Measurements from ENCODE around the gene SH3D21. TPM values are rescaled to one million over a fixed set of nuclear protein-coding genes. Genes with fewer than 3 reads are reported as not detected.
A peak's percentile ranks its signal among the peaks of the same experiment; 100 is the strongest.

The SH3D21 gene
- total and polyA plus RNA-seq, 10 of the 15 experiments (the other 5 are each of a cell fraction or from before 2014, with no cell fraction given), result 0.06 to 5.9 (median 2.4) TPM

- peak; percentile 45 for TF ChIP-seq BCL3 (IDR thresholded peaks at IDR 0.05; ENCODE audit: borderline replicate concordance, insufficient read depth, low read depth, low read length, poor library complexity, severe bottlenecking)
- TF ChIP-seq NR2C1 (IDR thresholded peaks at IDR 0.05), result no peak
- TF ChIP-seq DPF2 (IDR thresholded peaks at IDR 0.05), result peak; percentile 56; the same call in 1 of the 2 replicates
These were observed at the start of gene SH3D21 (continued) for GRCh38 chr1:36306210-36306901.

GRCh38 chr1:36256558-36257374, 49.4 kb upstream of the SH3D21 start:
- in situ Hi-C loops (cut with MboI), result no loop called here
- no peak for FAIRE-seq
- intact Hi-C loops (cut with micrococcal nuclease; ENCODE audit: unreplicated experiment), result no loop called here
- ATAC-seq, result peak; percentile 79
- H3K4me1 ChIP-seq (ENCODE audit: control insufficient read depth, insufficient read depth, low read length), result peaks cover 21% of the 10 kb centered on the region
- peaks cover 4% of the 10 kb centered on the region for H4K20me1 ChIP-seq (ENCODE audit: control insufficient read depth, insufficient read depth)
- no peak for TF ChIP-seq SMARCA5 (IDR thresholded peaks at IDR 0.05)
- TF ChIP-seq NRF1 (conservative IDR thresholded peaks at IDR 0.05; ENCODE audit: low read depth, low read length), result no peak
- no peak for TF ChIP-seq CTCF (IDR thresholded peaks at IDR 0.05 in 2 of 3, conservative IDR thresholded peaks at IDR 0.05 in 1 of 3; ENCODE audit: control insufficient read depth in 2 of 3, extremely low read depth in 1 of 3, insufficient read depth in 1 of 3, low read depth in 3 of 3, low read length in 3 of 3)
- peak; percentile 37 for TF ChIP-seq RUNX3 (IDR thresholded peaks at IDR 0.05; ENCODE audit: low read length)
- no peak for TF ChIP-seq NFIC (IDR thresholded peaks at IDR 0.05; ENCODE audit: low read depth, low read length)
- no peak for TF ChIP-seq PBX3 (IDR thresholded peaks at IDR 0.05; ENCODE audit: insufficient replicate concordance, low read depth, low read length)
- TF ChIP-seq RAD21 (IDR thresholded peaks at IDR 0.05; ENCODE audit: insufficient read depth, low read depth, low read length), result no peak
- no peak for TF ChIP-seq MAX (IDR thresholded peaks at IDR 0.05; ENCODE audit: low read depth, low read length)
- TF ChIP-seq SKIL (IDR thresholded peaks at IDR 0.05; ENCODE audit: low read depth, poor library complexity, severe bottlenecking), result no peak
- peaks cover 63% of the 10 kb centered on the region for H3K79me2 ChIP-seq (ENCODE audit: control insufficient read depth, insufficient read depth, low read length)
- H2AFZ ChIP-seq (ENCODE audit: control insufficient read depth, low read depth, low read length), result no peak overlapping the region
- H3K27me3 ChIP-seq (replicated peaks in 1 of 2; ENCODE audit: control insufficient read depth in 2 of 2, insufficient read depth in 2 of 2, low read length in 1 of 2), result no peaks in the 10 kb centered on the region
- DNase-seq (ENCODE audit: low read depth, low spot score), result no peak
- no peak overlapping the region; the same call in 1 of the 2 replicates for H3K9ac ChIP-seq (ENCODE audit: control insufficient read depth, insufficient read depth, low read length)
- SMC1A ChIA-PET (ENCODE audit: uncharacterized antibody, unreplicated experiment), result no interaction called here
- H3K9me3 ChIP-seq (replicated peaks; ENCODE audit: control insufficient read depth, insufficient read depth, low read length), result no peaks in the 10 kb centered on the region
- CTCF ChIA-PET, result interaction anchor here (0.6 to 1.1 kb wide), 3 partner anchors 29 to 164 kb away, joined by 3 read pairs; no protein-coding TSS in a partner anchor
- peaks cover 0 to 16% of the 10 kb centered on the region in 2 experiments; a peak in 3 of 4 replicates for H3K36me3 ChIP-seq (ENCODE audit: control insufficient read depth in 2 of 2, insufficient read depth in 2 of 2, low read length in 1 of 2)
- BruUV-seq (replicated peaks), result no TSS peak
- POLR2A ChIA-PET, result interaction anchor here (0.5 kb wide), 1 partner anchor 27 kb away, joined by 4 read pairs; no protein-coding TSS in a partner anchor
- peak overlapping the region; percentile 33 for H3K27ac ChIP-seq (ENCODE audit: control insufficient read depth, insufficient read depth)
- 0 out of 2 replicates have a peak overlapping the region, but pooled peaks have one; percentile 2 for H3K4me3 ChIP-seq
- H3K4me2 ChIP-seq (ENCODE audit: control insufficient read depth, insufficient read depth), result peak overlapping the region; percentile 35
- RAD21 ChIA-PET (ENCODE audit: unreplicated experiment), result no interaction called here
- WGBS (ENCODE audit: insufficient coverage, insufficient replicate concordance, low lambda C conversion rate, missing lambda C conversion rate), result 23% methylated on average over 15 of the region's 15 CpGs
